Mononuclear cell (primary cell): Measurements from ENCODE around the gene KRCC1. TPM values are rescaled to one million over a fixed set of nuclear protein-coding genes. Genes with fewer than 3 reads are reported as not detected.

Experiments used
- total RNA-seq: library from RNA; depleted of rRNA; stranded (reverse); fragments of >200 nt; gene quantifications from one replicate; pipeline ENCODE4 v1.2.3, GENCODE V29; 2012

KRCC1 gene
- total RNA-seq, 1 donor: 3.5 TPM

Other genes with a start within 250 kb of the KRCC1 start
- 38.8 TPM for gene RGPD2, start 230.0 kb downstream of the KRCC1 start, total RNA-seq
- not detected for gene RNU2-63P, start 39.2 kb downstream of the KRCC1 start, total RNA-seq
- gene SMYD1, start 12.0 kb upstream of the KRCC1 start, total RNA-seq: under 0.01 TPM
- not detected for gene FABP1, start 72.3 kb upstream of the KRCC1 start, total RNA-seq
- gene THNSL2, start 114.6 kb upstream of the KRCC1 start, total RNA-seq: 0.73 TPM